Stimulated activated CD8-positive, alpha-beta memory T cell treated with anti-CD3 and anti-CD28 coated beads, Interleukin-7, amount 100 ng/mL, for 48 hours (primary cell): ENCODE data around the gene GRIA1.
"Not testable (repeated sequence)": the region's sequence is repeated elsewhere in the genome, so short reads cannot be mapped to it uniquely, and the experiment has no call there.

ENCODE experiments used
- DNase-seq, 2 donors: peaks; one replicate each; pipeline ENCODE4 v3.0.0-alpha.2; 2020; ENCODE audit warnings: low read depth in 1 of 2; ENCODE audit errors: extremely low read depth in 1 of 2

The GRIA1 gene

DNA sequence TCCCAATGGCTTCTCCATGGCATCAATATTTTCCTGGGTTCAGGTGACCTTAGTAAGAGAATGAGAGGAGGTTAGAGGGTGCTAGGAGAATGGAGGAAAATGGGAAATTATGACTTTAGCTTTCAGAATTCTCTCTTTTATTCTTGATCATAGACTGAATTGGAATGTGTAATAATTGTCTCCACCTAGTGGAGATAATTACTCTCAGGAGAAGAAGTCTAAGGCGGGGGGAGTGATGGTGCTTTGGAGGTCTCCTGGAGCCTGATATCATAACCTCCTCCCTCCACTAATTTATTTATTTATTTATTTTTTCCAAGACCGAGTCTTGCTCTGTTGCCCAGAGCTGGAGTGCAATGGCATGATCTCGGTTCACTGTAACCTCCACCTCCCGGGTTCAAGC, 221.3 kb downstream of the GRIA1 start:
- no peak for DNase-seq

DNA sequence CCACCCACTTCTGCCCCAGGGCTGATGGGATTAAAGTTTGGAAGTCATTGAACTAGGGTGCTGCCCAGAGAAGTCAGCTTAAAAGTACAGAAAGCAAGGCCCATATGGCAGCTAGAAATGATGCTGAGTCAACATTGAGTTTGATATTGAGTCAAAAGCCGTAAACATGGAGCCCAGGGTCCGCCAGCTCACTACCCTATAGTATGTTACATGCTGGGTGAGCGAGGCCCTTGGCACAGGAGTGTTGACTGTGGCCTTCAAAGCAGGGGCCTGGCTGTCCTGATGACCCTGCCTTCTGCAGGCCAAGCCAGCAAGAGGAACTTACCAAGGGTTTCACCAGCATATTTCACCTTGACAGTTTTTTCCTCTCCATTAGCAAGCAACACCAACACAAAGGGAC, 222.5 kb downstream of the GRIA1 start:
- DNase-seq = no peak

DNA sequence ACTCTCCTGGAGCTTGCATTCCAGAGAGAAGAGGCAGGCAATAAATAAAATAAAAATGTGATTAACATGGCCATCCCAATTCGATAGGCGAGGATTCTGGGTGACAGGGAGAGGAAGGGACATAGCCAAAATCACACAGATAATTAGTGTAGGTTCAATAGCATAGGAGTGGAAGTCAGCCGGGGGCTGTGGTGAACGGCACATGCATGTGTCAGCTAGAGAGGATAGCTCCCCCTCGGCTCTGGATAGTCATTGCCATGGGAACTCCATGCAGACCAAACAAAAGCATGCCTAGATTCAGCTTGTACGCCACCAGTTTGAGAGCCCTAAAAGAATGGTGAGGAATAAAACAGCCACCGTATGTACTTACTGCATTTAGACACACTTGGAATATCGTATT, 223.5 kb downstream of the GRIA1 start:
- no peak for DNase-seq

DNA sequence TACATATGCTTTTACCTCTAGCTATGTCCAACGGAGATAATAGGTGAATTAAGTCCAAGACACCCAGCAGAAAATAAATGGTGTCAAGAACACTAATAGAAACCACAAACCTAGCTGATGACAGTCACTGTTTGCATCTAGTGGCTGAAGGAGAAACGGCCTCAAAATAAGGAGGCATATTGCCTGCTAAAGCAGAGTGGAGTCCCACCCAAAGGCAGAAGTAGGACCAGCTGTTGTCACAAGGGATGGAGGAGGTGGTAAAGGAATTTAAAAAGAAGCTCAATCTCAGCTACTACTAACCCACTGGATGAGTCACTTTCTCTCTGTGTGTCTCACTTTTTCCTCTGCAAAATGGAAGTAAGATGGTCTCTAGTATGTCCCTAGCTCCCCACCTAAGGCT, 224.3 kb downstream of the GRIA1 start:
- no peak for DNase-seq

DNA sequence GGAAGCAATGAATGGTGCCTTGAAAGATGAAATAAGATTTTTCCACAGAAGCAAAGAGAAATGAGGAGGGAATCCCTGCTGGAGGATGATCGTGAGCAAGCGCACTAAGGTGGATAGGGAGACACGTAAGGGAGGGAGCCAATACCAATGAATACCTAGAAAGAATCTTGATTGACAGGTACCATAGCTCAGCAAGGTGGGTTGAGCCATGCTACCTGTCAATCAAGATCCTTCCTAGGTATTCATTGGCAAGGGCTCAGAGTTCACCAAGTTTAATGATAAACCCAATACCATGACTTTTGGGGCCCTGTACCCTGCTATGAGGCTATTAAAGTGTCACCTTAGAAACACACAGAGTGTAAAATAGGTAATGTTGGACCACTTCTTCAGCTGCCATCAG, 226.8 kb downstream of the GRIA1 start:
- DNase-seq = no peak

DNA sequence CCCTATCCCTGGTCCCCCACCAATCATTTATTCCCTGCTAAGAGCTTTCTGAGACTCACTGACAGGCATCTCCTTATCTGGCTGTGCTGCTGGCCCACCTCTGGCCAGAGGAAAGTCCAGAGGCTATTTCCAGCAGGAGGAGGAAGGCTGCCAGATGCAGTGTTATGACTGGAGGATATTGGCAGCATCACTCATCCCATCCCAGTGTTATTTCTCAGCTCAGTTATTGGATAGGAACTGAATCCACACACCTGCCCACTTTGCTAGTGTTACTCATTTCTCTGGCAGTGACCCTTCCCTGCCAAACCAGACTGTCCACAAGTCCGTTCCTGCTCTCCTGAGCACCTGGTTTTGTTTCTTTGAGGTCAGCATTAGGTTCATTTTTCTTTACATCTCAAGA, 228.2 kb downstream of the GRIA1 start:
- no peak for DNase-seq

DNA sequence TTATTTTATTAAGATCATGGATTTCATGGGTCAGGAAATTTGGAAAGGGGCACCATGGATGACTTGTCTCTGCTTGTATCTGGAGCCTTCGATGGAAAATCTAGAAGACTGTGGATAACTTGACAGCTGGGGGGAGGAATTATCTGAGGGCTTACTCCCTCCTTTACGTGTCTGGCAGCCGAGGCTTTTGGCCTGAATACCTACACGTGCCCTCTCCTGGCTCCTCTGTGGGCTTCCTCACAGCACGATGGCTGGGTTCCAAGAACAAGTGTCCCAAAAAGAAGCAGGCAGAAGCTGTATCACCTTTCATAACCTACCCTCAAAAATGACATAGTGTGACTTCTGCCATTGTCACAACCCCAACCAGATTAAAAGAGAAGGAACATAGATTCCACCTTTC, 228.9 kb downstream of the GRIA1 start:
- DNase-seq = no peak

DNA sequence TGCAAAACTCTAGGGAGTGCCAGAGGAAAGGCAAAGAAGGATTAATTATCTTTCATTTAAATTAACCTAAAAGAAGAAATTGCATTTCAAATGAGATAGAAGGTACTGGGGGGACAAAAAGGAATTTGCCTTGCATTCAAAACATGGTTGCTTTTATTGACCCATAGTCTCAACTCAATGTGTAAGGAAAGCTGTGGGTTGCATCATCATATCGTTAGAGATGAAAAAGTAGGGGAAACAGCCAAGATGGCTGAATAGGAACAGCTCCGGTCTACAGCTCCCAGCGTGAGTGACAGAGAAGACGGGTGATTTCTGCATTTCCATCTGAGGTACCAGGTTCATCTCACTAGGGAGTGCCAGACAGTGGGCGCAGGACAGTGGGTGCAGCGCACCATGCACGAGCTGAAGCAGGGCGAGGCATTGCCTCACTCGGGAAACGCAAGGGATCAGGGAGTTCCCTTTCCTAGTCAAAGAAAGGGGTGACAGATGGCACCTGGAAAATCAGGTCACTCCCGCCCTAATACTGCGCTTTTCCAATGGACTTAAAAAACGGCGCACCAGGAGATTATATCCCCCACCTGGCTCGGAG, 232.6 kb downstream of the GRIA1 start:
- DNase-seq = not testable (repeated sequence)

DNA sequence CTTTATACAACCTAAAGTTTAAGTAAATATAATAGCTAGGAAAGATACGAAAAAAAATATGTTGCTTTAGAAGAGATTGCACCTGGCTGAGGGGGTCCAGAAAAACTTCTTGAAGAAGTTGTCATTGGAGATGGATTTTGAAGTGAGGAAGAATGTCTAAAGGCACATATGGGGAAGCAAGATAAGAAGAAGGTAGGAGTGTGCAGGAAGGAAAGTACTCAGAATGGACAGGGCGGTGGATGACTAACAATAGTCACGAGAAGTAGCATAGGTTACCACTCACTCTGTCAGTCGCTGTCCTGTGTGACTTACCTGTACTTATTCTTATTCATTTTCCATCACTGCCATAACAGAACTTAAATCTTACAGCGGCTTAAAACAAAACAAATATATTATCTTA, 251.6 kb downstream of the GRIA1 start:
- no peak for DNase-seq

DNA sequence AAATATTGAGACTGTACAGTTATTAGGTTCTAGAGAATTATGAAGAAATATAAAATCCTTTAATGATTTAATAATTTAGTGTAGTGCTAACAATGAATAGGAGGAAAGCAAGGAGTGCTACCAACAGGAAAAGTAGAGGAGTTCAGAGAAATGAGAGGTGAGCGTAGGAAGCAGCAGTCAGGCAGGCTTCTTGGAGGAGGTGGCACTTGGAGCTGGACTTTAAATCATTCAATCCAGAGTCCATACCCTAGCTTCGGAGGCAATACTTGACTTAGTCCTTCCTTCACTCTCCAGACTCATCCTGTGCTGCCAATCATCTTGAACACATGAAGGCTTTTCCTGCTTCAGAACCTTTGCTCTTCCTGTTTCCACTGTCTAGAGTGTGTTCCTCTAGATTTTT, 254.3 kb downstream of the GRIA1 start:
- no peak for DNase-seq

DNA sequence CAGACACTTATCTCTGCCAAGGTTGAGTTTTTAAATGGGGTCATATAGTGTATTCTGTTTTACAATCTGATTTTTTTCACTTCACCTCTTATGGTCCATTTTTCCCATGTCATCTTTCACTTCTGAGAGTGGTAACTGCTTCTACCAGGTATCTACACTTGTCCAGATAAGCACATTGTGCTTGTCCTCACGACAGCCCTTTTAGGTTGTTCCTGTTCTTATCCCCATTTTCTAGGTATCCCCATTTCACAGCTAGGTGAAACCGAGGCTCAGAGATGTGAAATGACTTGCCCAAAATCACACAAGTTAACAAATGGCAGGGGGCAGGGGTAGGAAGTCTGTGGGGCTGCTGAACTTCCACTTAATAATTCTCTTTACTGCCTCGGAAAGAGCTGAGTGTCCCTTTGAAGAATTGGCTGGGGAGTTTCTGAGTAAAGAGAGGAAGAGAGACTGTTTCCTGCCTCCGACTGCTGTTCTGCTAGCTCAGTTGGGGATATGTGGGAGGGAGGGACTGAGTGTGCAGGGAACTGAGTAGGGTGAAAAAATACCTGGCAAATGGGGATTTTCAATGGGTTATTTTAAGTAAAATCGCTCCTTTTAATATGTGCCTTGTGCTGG, 255.4 kb downstream of the GRIA1 start:
- no peak for DNase-seq

DNA sequence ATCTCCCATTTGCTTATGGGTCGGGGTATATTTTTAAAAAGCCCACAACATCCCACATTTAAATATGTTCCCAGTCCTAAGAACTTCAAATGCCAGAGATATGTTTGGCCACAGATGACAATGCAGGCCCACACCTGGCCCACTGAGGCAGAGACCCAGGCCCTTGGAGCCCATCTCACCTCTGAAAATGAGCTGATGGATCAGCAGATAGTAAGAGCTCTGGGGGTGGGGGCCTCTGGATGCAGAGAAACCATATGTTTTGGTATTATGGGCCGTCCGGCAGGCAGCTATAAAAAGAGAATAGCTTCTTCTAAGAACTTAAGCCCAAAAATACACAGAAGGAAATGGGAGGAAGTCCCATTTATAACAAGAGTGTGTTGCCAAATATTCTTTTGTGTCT, 256.0 kb downstream of the GRIA1 start:
- DNase-seq = no peak

DNA sequence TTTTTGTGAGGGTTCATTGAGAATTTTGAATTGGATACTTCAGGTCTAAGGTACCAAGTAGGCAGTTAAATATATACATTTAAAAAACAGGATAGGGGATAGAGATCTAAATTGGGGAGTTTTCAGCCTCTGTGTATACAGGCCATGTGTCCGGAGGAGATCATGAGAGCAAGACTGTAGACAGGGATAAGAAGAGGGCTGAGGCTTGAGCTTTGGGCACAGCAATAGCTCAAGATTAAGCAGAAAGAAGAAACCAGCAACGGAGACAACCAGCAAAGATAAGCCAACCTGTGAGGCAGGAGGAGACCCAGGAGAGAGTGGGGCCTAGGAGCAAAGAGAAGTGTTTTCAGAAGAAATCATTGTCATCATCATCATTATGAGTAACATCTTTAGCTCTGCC, 258.4 kb downstream of the GRIA1 start:
- DNase-seq = no peak

DNA sequence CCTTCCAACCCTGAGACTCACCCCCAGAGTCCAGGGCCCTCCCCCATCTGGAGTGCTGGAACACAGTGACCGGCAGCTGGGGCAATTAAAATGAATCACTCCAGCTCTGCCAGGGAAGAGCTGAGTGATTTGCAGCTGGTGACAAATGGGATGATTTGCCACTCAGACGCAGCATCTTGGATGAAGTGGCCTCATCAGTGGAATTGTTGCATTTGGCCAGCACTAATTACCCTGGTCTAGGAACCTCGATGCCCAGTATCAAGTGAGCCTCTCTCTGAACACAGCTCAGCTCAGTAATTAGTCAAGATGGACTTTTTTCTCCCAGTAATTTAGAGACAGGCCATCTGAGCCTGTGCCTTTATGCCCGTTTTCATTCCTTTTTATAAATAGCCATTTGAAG, 259.5 kb downstream of the GRIA1 start:
- DNase-seq = no peak

DNA sequence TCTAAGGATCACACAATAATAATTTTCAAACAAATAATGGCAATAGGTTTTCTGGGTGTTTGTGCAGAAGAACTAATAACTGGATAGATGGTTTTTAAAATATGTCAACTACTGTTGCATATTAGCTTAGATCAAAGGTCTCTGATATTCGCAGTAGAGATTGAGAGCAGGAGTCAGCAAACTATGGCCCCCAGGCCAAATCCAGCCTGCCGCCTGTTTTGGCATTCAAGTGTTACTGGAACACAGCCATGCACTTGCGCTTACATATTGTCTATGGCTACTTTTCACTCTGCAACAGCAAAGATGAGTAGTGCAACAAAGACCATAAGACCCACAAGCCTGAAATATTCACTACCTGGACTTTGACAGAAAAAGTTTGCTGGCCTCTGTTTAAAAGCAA, 260.8 kb downstream of the GRIA1 start:
- no peak for DNase-seq

DNA sequence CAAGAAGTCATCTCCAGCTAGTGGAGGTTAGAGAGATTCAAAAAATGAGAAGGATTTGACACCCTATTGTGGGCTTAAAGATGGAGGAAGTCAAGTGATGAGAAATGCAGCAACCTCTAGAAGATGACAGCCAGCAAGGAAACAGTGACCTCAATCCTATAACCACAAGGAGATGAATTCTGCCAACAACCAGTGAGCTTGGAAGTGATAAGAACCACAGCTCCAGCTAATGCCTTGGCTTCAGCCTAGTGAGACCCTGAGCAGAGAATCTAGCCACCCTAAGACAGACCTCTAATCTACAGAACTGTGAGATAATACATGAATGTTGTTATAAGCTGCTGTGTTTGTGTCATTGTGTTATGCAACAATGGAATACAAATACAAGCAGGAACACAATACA, 262.4 kb downstream of the GRIA1 start:
- DNase-seq = no peak

DNA sequence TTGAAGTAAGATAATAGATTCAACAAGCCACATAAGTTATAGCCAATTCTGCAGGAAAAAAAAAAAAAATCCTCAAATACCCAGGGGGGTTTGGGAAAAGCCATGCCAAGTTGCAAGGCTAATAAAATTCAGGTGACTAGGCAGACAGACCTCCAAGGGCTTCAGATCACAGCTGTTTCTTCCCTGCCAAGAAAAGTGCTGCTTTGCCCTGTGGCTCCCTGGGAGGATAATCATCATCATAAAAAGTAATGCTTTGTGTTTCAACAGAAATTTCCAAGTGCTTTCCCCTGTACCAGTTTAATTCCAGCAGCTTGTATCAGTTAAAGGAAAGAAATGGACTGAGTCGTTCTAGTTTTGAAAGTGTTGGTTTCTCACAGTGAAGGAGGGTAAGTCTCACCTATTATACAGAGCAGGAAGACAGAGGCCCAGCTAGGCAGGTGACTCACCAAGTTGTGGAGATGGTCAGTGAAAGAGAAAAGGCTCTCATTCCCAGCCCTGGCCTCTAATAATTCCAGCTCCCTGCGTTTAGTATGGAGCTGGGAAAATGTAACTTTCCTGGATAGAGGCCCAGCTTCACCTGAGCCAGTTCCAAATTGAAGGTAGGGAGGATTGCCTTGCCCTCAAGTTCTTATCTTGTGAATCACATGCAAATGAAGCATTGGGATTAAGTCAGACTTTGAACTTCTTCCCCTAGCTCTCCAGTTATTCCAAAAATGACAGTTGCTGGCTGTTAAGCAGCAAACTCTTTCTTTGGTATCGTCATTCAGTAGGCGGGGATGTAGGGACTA, 263.4 kb downstream of the GRIA1 start:
- DNase-seq = no peak

DNA sequence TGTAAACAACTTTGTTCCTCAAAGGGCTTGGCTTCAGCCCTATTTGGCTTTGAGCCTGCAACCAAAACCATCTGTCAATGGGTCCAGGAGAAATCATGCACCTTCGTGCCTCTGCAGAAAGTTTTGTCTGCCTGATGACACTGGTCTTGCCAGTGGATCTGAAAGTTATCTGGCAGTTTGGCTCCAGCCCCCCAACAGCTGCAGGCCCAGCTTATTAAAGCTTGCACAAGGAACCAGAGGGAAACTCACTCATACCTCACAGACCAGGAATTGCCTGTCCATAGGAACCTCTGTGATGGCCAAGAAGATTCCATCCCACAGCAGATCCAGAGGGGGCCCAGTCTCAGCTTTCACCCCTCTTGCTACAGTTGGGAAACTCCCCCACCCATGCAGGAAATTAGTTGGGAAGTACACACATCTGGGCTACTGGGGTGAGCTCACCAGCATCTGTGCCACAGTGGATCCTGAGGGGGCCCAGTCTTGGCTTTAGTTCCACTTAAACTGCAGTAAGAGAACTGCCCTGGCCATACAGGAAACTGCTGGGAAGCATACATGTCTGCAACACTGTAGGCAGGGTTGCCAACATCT, 265.5 kb downstream of the GRIA1 start:
- DNase-seq = no peak

DNA sequence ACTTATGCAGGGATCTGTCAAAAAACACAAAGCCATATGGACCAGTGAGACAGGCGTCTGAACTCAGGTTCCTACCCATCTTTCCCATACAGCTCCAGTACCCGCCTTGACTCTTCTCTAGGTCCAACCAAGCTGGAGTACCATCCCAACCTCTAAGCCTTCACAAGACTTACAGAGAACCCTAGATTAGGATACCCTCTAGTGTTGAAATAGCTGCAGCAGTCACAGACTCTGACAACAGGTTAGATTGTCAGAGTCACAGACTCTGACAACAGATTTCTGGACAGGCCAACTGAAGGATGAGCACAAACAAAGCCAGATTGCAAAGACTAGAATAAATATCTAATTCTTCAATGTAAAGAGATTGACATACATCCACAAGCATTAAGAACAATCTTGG, 266.1 kb downstream of the GRIA1 start:
- DNase-seq = no peak

DNA sequence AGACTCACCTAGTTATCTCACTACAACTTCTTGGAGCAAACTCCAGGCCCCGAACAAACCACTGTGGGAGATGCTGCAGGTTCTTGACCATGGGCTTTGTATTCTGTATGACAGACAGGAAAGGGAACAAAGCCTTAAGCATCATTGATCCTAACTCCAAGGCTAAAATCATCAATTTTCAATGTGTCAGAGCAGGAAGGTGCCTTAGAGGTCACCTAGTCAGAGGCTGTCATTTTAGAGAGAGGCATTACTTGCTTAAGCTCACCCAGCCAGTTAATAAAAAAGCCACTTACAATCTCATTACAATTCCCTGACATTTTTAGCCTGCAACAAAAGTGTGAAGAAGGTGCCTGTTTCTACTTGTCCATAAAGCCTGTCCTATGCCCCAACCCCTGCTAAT, 275.5 kb downstream of the GRIA1 start:
- DNase-seq = no peak

DNA sequence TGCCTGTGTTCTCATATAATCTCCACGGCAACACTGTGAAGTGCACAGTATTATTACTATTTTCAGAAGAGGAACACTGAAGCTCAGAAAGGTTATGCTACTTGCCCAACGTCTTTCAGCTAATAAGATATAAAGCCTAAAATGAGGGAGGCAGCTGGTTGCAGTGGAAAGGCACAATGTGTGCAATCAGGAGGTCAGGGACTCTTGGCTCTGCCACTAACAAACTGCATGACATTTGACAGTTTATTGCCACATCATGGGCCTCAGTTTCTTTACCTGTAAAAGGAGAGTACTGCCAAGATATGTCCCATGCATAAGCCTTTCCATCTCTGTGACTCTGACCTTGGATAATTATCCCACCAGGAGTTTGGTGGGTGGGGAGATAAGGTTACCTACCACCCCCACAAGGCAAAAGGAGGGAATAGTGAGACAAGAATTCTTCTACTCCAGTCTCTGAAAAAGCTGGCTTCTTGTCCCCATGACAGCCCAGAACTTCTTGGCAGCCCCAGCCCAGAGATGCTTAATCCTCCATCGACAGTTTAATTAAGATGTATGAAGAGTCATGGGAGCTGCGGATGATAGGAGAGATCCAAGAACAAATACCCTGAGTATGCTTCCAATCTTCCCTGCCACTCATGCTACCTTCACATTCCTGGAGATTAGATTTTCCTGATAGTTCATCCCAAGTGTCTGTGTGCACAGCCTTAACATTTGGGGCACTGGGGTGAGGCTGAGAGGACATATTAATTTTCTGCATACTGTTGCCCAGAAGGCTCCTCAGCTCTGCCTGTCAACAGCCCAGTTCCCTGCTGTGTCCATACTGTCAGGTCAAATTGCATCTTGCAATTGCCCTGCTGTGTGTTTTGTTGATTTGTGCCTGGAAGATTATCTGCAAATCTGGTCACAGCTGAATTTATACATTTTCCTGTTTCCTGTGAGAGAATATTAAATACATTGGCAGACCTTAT, 277.0 kb downstream of the GRIA1 start:
- DNase-seq = no peak
